GM12878 (cell line): Measurements from ENCODE around the gene KLHL25. TPM values are rescaled to one million over a fixed set of nuclear protein-coding genes. Genes with fewer than 3 reads are reported as not detected.

Experiments used
- ATAC-seq: fragments of 200-7000 bp; cut with Tn5 transposase; 3 replicates; pipeline ENCODE4 v1.9.1; 2020; ENCODE audit warnings: mild to moderate bottlenecking, moderate library complexity
- BruUV-seq: library from RNA; stranded (reverse); fragments of 400-500 nt; replicated peaks from 2 replicates; lab custom pipeline; 2021; lab: Mats Ljungman, UMichigan
- CTCF ChIA-PET: fragments of 300-600 bp; sonication (Branson Sonifier 250); formaldehyde crosslinking; extraction: SDS; loops from one replicate; lab custom pipeline; 2021; ENCODE audit warnings: inconsistent platforms; lab: Yijun Ruan, JAX
- POLR2A ChIA-PET: fragments of 350-600 bp; formaldehyde crosslinking; extraction: SDS; loops from one replicate; lab custom pipeline; 2021; ENCODE audit warnings: inconsistent platforms; lab: Charles Lee
- RAD21 ChIA-PET: fragments of 300-600 bp; sonication (Branson Sonifier 250); formaldehyde crosslinking; loops from one replicate; lab custom pipeline; 2023; ENCODE audit warnings: antibody characterized with exemption; ENCODE audit not compliant: unreplicated experiment; lab: Charles Lee
- SMC1A ChIA-PET: fragments of 300-600 bp; sonication (Branson Sonifier 250); formaldehyde crosslinking; loops from one replicate; lab custom pipeline; 2023; ENCODE audit not compliant: unreplicated experiment, uncharacterized antibody; lab: Charles Lee
- DNase-seq: peaks from one replicate; pipeline ENCODE4 v3.0.0-alpha.2; 2011; ENCODE audit warnings: low read depth, low spot score
- FAIRE-seq: peaks from 3 replicates; lab custom pipeline; 2011; peaks lifted over from hg19 to GRCh38; lab: Jason Lieb, UNC
- H2AFZ ChIP-seq: 2 replicates; pipeline ENCODE4 v1.6.0; 2011; ENCODE audit warnings: low read depth, low read length, control low read depth; ENCODE audit not compliant: control insufficient read depth
- H3K27ac ChIP-seq: 2 replicates; pipeline ENCODE4 v1.5.1; 2011; ENCODE audit warnings: control low read depth; ENCODE audit not compliant: control insufficient read depth, insufficient read depth
- H3K27me3 ChIP-seq, 2 experiments: replicated peaks in 1 of 2; 2 replicates each; pipeline versions ENCODE4 v1.6.0 to v1.6.1; 2011; ENCODE audit warnings: low read length in 1 of 2; ENCODE audit not compliant: control insufficient read depth in 2 of 2, insufficient read depth in 2 of 2
- H3K36me3 ChIP-seq, 2 experiments: 2 replicates each; pipeline ENCODE4 v1.5.1; 2011; ENCODE audit warnings: low read length in 1 of 2; ENCODE audit not compliant: control insufficient read depth in 2 of 2, insufficient read depth in 2 of 2
- H3K4me1 ChIP-seq: 2 replicates; pipeline ENCODE4 v1.6.1; 2011; ENCODE audit warnings: mild to moderate bottlenecking, low read length, moderate library complexity, mixed read lengths; ENCODE audit not compliant: control insufficient read depth, insufficient read depth
- H3K4me2 ChIP-seq: 2 replicates; pipeline ENCODE4 v1.6.0; 2011; ENCODE audit warnings: control low read depth; ENCODE audit not compliant: control insufficient read depth, insufficient read depth
- H3K4me3 ChIP-seq: fragments of 200-600 bp; sonication (generic); 2 replicates; pipeline ENCODE4 v1.5.1; 2016
- H3K79me2 ChIP-seq: 2 replicates; pipeline ENCODE4 v1.6.0; 2011; ENCODE audit warnings: low read length; ENCODE audit not compliant: control insufficient read depth, insufficient read depth
- H3K9ac ChIP-seq: 2 replicates; pipeline ENCODE4 v1.8.0; 2011; ENCODE audit warnings: low read length, control low read depth, mixed read lengths; ENCODE audit not compliant: control insufficient read depth, insufficient read depth
- H3K9me3 ChIP-seq: replicated peaks from 3 replicates; pipeline ENCODE4 v1.5.1; 2011; ENCODE audit warnings: mild to moderate bottlenecking, low read length; ENCODE audit not compliant: control insufficient read depth, insufficient read depth
- H4K20me1 ChIP-seq: 2 replicates; pipeline ENCODE4 v1.6.0; 2011; ENCODE audit not compliant: control insufficient read depth, insufficient read depth
- CHD2 ChIP-seq: IDR thresholded peaks from 2 replicates; pipeline ENCODE4 v1.6.1; 2011; ENCODE audit warnings: low read depth, low read length, improper control_type of control experiment, borderline replicate concordance
- CTCF ChIP-seq, 3 experiments: IDR thresholded peaks in 2 of 3; conservative IDR thresholded peaks in 1 of 3; 2 replicates each; pipeline ENCODE4 v1.5.1; 2011; ENCODE audit warnings: low read depth in 3 of 3, low read length in 3 of 3, mild to moderate bottlenecking in 3 of 3, control low read depth in 2 of 3, moderate library complexity in 2 of 3, inconsistent platforms in 1 of 3, mixed read lengths in 1 of 3; ENCODE audit not compliant: control insufficient read depth in 2 of 3, insufficient read depth in 1 of 3; ENCODE audit errors: extremely low read depth in 1 of 3
- FOS ChIP-seq: IDR thresholded peaks from 3 replicates; pipeline ENCODE4 v1.6.1; 2011; ENCODE audit warnings: borderline replicate concordance; ENCODE audit not compliant: insufficient read length; ENCODE audit errors: extremely low read depth
- GABPA ChIP-seq: IDR thresholded peaks from 2 replicates; pipeline ENCODE4 v1.6.1; 2014; ENCODE audit warnings: antibody characterized with exemption, low read depth, mild to moderate bottlenecking, inconsistent platforms
- GATAD2B ChIP-seq: fragments of 450-650 bp; conservative IDR thresholded peaks from 2 replicates; pipeline ENCODE4 v1.6.1; 2017; ENCODE audit warnings: low read depth, mild to moderate bottlenecking, moderate library complexity
- IKZF1 ChIP-seq: fragments of 450-650 bp; conservative IDR thresholded peaks from 2 replicates; pipeline ENCODE4 v1.6.1; 2017; ENCODE audit warnings: antibody characterized with exemption, mild to moderate bottlenecking
- IRF4 ChIP-seq: IDR thresholded peaks from 2 replicates; pipeline ENCODE4 v1.6.1; 2011; ENCODE audit warnings: low read depth, low read length
- NFYB ChIP-seq: IDR thresholded peaks from 2 replicates; pipeline ENCODE4 v1.6.1; 2011; ENCODE audit warnings: low read depth, mild to moderate bottlenecking, low read length, improper control_type of control experiment, moderate library complexity; ENCODE audit not compliant: insufficient read depth
- NR2C1 ChIP-seq: fragments of 450-650 bp; IDR thresholded peaks from 2 replicates; pipeline ENCODE4 v1.6.1; 2017; ENCODE audit warnings: antibody characterized with exemption, mild to moderate bottlenecking, moderate library complexity
- RAD21 ChIP-seq: IDR thresholded peaks from 2 replicates; pipeline ENCODE4 v1.6.1; 2011; ENCODE audit warnings: mild to moderate bottlenecking, low read depth, low read length, moderate library complexity; ENCODE audit not compliant: insufficient read depth
- SMC3 ChIP-seq: IDR thresholded peaks from 2 replicates; pipeline ENCODE4 v1.6.1; 2011; ENCODE audit warnings: low read length, improper control_type of control experiment, borderline replicate concordance
- SUPT20H ChIP-seq: IDR thresholded peaks from 2 replicates; pipeline ENCODE4 v1.6.1; 2011; ENCODE audit warnings: low read depth, mild to moderate bottlenecking, low read length, moderate library complexity, borderline replicate concordance; ENCODE audit not compliant: control insufficient read depth
- WGBS: methylation state at CpG from one replicate; pipeline ENCODE4 v1.1.6; 2016; ENCODE audit warnings: low lambda C conversion rate; ENCODE audit not compliant: insufficient replicate concordance, insufficient coverage; ENCODE audit errors: missing lambda C conversion rate; 5-methylcytosine and 5-hydroxymethylcytosine counted together
- in situ Hi-C: fragments of 300-500 bp; cut with MboI; formaldehyde crosslinking; loops from 9 replicates; pipeline ENCODE4 v1.14.3; 2018; ENCODE audit warnings: mixed read lengths
- intact Hi-C: fragments of 100-400 bp; cut with micrococcal nuclease; formaldehyde crosslinking; loops from one replicate; pipeline ENCODE4 v1.14.2; 2022; ENCODE audit not compliant: unreplicated experiment
- polyA plus RNA-seq, 11 experiments: library from polyadenylated mRNA; depleted of rRNA in 4 of 11; unstranded in 6 of 11; stranded (reverse) in 5 of 11; fragments of >200 nt; fragmentation: Nextera tagmentation in 4 of 11; fragmentation: Illumina TruSeq in 1 of 11; extraction: Ambion mirVana in 4 of 11; extraction: Trizol in 1 of 11; gene quantifications; 1 replicate in 1 of 11; 2 replicates in 10 of 11; pipeline versions ENCODE4 v1.2.1 to v1.2.3, GENCODE V29; 2011 to 2016; ENCODE audit warnings: inconsistent platforms in 2 of 11, missing spikeins in 2 of 11, low read depth in 1 of 11
- total RNA-seq, 4 experiments: library from RNA; depleted of rRNA in 3 of 4; stranded (reverse); fragments of >200 nt in 3 of 4; fragmentation: Illumina TruSeq in 1 of 4; extraction: Trizol in 1 of 4; gene quantifications; 2 replicates each; pipeline versions ENCODE4 v1.2.1 to v1.2.3, GENCODE V29; 2013 to 2021
- TF ChIP-seq, protein P1 (sequence below): fragments of 450-650 bp; IDR thresholded peaks from 2 replicates; pipeline ENCODE4 v1.6.1; 2018; ENCODE audit warnings: mild to moderate bottlenecking, low read depth, moderate library complexity; ENCODE audit not compliant: partially characterized antibody

Gene KLHL25
- total and polyA plus RNA-seq, 10 of the 15 experiments (the other 5 are each of a cell fraction or from before 2014, with no cell fraction given) = 0.04 to 3.0 (median 2.1) TPM; not detected in 1

GRCh38 chr15:85831415-85832113, 36.8 kb upstream of the KLHL25 start:
- no peaks in the 10 kb centered on the region for H3K79me2 ChIP-seq
- H3K36me3 ChIP-seq = no peaks in the 10 kb centered on the region
- H2AFZ ChIP-seq = no peak overlapping the region
- DNase-seq = no peak
- peak; percentile 67 for ATAC-seq
- in situ Hi-C loops = no loop called here
- no peak overlapping the region for H3K4me2 ChIP-seq
- H4K20me1 ChIP-seq = no peaks in the 10 kb centered on the region
- ChIA-PET SMC1A (interaction anchor here (0.7 to 1.0 kb wide), 2 partner anchors 17 to 105 kb away, joined by 4 read pairs; no protein-coding TSS in a partner anchor), RAD21 (no interaction called here), CTCF (interaction anchor here (0.7 to 1.3 kb wide), 5 partner anchors 9 to 343 kb away, joined by 3 to 5 read pairs (median 3); no protein-coding TSS in a partner anchor), POLR2A (no interaction called here)
- H3K9me3 ChIP-seq = no peaks in the 10 kb centered on the region
- intact Hi-C loops = no loop called here
- H3K4me3 ChIP-seq = no peak overlapping the region
- H3K27me3 ChIP-seq = no peaks in the 10 kb centered on the region; a peak in 2 of 4 replicates
- no peaks in the 10 kb centered on the region for H3K4me1 ChIP-seq
- no peak for FAIRE-seq
- BruUV-seq = no TSS peak
- H3K9ac ChIP-seq = no peak overlapping the region
- WGBS = 47% methylated on average over 15 of the region's 15 CpGs
- H3K27ac ChIP-seq = no peak overlapping the region
- TF ChIP-seq IRF4 = no peak
- no peak for TF ChIP-seq GATAD2B
- no peak for TF ChIP-seq SUPT20H
- TF ChIP-seq CHD2 = no peak
- no peak for TF ChIP-seq FOS
- peak; percentile 43 to 45 (median 44); a peak in 5 of 6 replicates for TF ChIP-seq CTCF (IDR thresholded peaks at IDR 0.05 in 2 of 3, conservative IDR thresholded peaks at IDR 0.05 in 1 of 3; ENCODE audit: control insufficient read depth in 2 of 3, extremely low read depth in 1 of 3, insufficient read depth in 1 of 3, low read depth in 3 of 3, low read length in 3 of 3)
- TF ChIP-seq SMC3 = peak; percentile 48; the same call in 1 of the 2 replicates
- TF ChIP-seq IKZF1 = no peak
- TF ChIP-seq NR2C1 = no peak
- TF ChIP-seq, protein P1, sequence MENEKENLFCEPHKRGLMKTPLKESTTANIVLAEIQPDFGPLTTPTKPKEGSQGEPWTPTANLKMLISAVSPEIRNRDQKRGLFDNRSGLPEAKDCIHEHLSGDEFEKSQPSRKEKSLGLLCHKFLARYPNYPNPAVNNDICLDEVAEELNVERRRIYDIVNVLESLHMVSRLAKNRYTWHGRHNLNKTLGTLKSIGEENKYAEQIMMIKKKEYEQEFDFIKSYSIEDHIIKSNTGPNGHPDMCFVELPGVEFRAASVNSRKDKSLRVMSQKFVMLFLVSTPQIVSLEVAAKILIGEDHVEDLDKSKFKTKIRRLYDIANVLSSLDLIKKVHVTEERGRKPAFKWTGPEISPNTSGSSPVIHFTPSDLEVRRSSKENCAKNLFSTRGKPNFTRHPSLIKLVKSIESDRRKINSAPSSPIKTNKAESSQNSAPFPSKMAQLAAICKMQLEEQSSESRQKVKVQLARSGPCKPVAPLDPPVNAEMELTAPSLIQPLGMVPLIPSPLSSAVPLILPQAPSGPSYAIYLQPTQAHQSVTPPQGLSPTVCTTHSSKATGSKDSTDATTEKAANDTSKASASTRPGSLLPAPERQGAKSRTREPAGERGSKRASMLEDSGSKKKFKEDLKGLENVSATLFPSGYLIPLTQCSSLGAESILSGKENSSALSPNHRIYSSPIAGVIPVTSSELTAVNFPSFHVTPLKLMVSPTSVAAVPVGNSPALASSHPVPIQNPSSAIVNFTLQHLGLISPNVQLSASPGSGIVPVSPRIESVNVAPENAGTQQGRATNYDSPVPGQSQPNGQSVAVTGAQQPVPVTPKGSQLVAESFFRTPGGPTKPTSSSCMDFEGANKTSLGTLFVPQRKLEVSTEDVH = no peak
- TF ChIP-seq NFYB = no peak
- no peak for TF ChIP-seq GABPA
- peak; percentile 48 for TF ChIP-seq RAD21
